T-helper 1 cell treated with Interleukin-12 subunit alpha and Interleukin-12 subunit beta and Interleukin-4 antibody, amounts not matched to agents 30 μg/mL and 1 μg/mL, for 36 hours (primary cell): ENCODE data around the gene ASPG.

ENCODE experiments used
- H3K27ac Mint-ChIP-seq: one replicate; pipeline ENCODE4 v1.8.0; 2021; ENCODE audit warnings: mild to moderate bottlenecking, mixed read lengths
- H3K27me3 Mint-ChIP-seq: one replicate; pipeline ENCODE4 v1.8.0; 2021; ENCODE audit warnings: low read depth, mixed read lengths
- H3K36me3 Mint-ChIP-seq: one replicate; pipeline ENCODE4 v1.8.0; 2021; ENCODE audit warnings: low read depth, mixed read lengths
- H3K4me1 Mint-ChIP-seq: one replicate; pipeline ENCODE4 v1.8.0; 2021; ENCODE audit warnings: low read depth, mixed read lengths
- H3K4me3 Mint-ChIP-seq: one replicate; pipeline ENCODE4 v1.8.0; 2021; ENCODE audit warnings: mild to moderate bottlenecking, moderate library complexity, mixed read lengths
- H3K9me3 Mint-ChIP-seq: one replicate; pipeline ENCODE4 v1.8.0; 2021; ENCODE audit warnings: mixed read lengths

Gene ASPG

GRCh38 chr14:104085032-104085888 is at the start of gene ASPG:
Gene ASPG (plus strand): TSS chr14:104085700. CDS start chr14:104085771, 71 bp downstream.
- H3K27ac Mint-ChIP-seq: no peak within 1 kb of the TSS
- no peaks in the 10 kb centered on the region for H3K36me3 Mint-ChIP-seq
- H3K27me3 Mint-ChIP-seq: peaks cover 10% of the 10 kb centered on the region
- H3K4me1 Mint-ChIP-seq: no peaks in the 10 kb centered on the region
- H3K4me3 Mint-ChIP-seq: no peak within 1 kb of the TSS
- no peaks in the 10 kb centered on the region for H3K9me3 Mint-ChIP-seq

- Mint-ChIP-seq H3K27ac (no peak overlapping the region), H3K4me3 (no peak overlapping the region), H3K4me1 (no peaks in the 10 kb centered on the region), H3K36me3 (no peaks in the 10 kb centered on the region), H3K27me3 (peaks cover 7% of the 10 kb centered on the region), H3K9me3 (no peaks in the 10 kb centered on the region)
These were observed 49.3 kb upstream of the ASPG start for GRCh38 chr14:104036212-104036611.

- H3K9me3 Mint-ChIP-seq: no peaks in the 10 kb centered on the region
- no peaks in the 10 kb centered on the region for H3K4me1 Mint-ChIP-seq
- H3K27me3 Mint-ChIP-seq: peaks cover 7% of the 10 kb centered on the region
- no peak overlapping the region for H3K27ac Mint-ChIP-seq
- H3K36me3 Mint-ChIP-seq: no peaks in the 10 kb centered on the region
- H3K4me3 Mint-ChIP-seq: no peak overlapping the region
These were observed 48.4 kb upstream of the ASPG start for GRCh38 chr14:104037074-104037473.

GRCh38 chr14:104037903-104038302 is 47.6 kb upstream of the ASPG start:
- Mint-ChIP-seq H3K36me3 (no peaks in the 10 kb centered on the region), H3K4me3 (no peak overlapping the region), H3K27ac (no peak overlapping the region), H3K27me3 (peaks cover 3% of the 10 kb centered on the region), H3K4me1 (no peaks in the 10 kb centered on the region), H3K9me3 (no peaks in the 10 kb centered on the region)

GRCh38 chr14:104039214-104039613 is 46.3 kb upstream of the ASPG start:
- H3K27me3 Mint-ChIP-seq: peaks cover 3% of the 10 kb centered on the region
- no peaks in the 10 kb centered on the region for H3K36me3 Mint-ChIP-seq
- H3K4me1 Mint-ChIP-seq: no peaks in the 10 kb centered on the region
- H3K9me3 Mint-ChIP-seq: no peaks in the 10 kb centered on the region
- no peak overlapping the region for H3K4me3 Mint-ChIP-seq
- no peak overlapping the region for H3K27ac Mint-ChIP-seq

- H3K4me3 Mint-ChIP-seq: no peak overlapping the region
- no peaks in the 10 kb centered on the region for H3K4me1 Mint-ChIP-seq
- H3K36me3 Mint-ChIP-seq: no peaks in the 10 kb centered on the region
- no peaks in the 10 kb centered on the region for H3K9me3 Mint-ChIP-seq
- H3K27ac Mint-ChIP-seq: no peak overlapping the region
- peaks cover 3% of the 10 kb centered on the region for H3K27me3 Mint-ChIP-seq
These were observed 45.0 kb upstream of the ASPG start for GRCh38 chr14:104040539-104040938.

- no peak overlapping the region for H3K4me3 Mint-ChIP-seq
- no peaks in the 10 kb centered on the region for H3K4me1 Mint-ChIP-seq
- no peaks in the 10 kb centered on the region for H3K36me3 Mint-ChIP-seq
- H3K27me3 Mint-ChIP-seq: peaks cover 3% of the 10 kb centered on the region
- no peaks in the 10 kb centered on the region for H3K9me3 Mint-ChIP-seq
- H3K27ac Mint-ChIP-seq: no peak overlapping the region
These were observed 43.9 kb upstream of the ASPG start for GRCh38 chr14:104041430-104042104.

GRCh38 chr14:104044016-104044415 is 41.5 kb upstream of the ASPG start:
- Mint-ChIP-seq H3K9me3 (no peaks in the 10 kb centered on the region), H3K27ac (no peak overlapping the region), H3K27me3 (peaks cover 9% of the 10 kb centered on the region), H3K4me1 (no peaks in the 10 kb centered on the region), H3K36me3 (no peaks in the 10 kb centered on the region), H3K4me3 (no peak overlapping the region)

- Mint-ChIP-seq H3K36me3 (no peaks in the 10 kb centered on the region), H3K9me3 (no peaks in the 10 kb centered on the region), H3K4me3 (no peak overlapping the region), H3K27ac (no peak overlapping the region), H3K27me3 (peaks cover 15% of the 10 kb centered on the region), H3K4me1 (no peaks in the 10 kb centered on the region)
These were observed 37.7 kb upstream of the ASPG start for GRCh38 chr14:104047761-104048160.

GRCh38 chr14:104048758-104049507 is 36.6 kb upstream of the ASPG start:
- Mint-ChIP-seq H3K27ac (no peak overlapping the region), H3K27me3 (peaks cover 15% of the 10 kb centered on the region), H3K4me3 (no peak overlapping the region), H3K9me3 (no peaks in the 10 kb centered on the region), H3K4me1 (no peaks in the 10 kb centered on the region), H3K36me3 (no peaks in the 10 kb centered on the region)

- Mint-ChIP-seq H3K4me3 (no peak overlapping the region), H3K4me1 (no peaks in the 10 kb centered on the region), H3K27ac (no peak overlapping the region), H3K27me3 (peaks cover 15% of the 10 kb centered on the region), H3K9me3 (no peaks in the 10 kb centered on the region), H3K36me3 (no peaks in the 10 kb centered on the region)
These were observed 35.8 kb upstream of the ASPG start for GRCh38 chr14:104049576-104050240.

GRCh38 chr14:104051092-104051813 is 34.2 kb upstream of the ASPG start:
- Mint-ChIP-seq H3K27ac (no peak overlapping the region), H3K4me3 (no peak overlapping the region), H3K4me1 (no peaks in the 10 kb centered on the region), H3K27me3 (peaks cover 20% of the 10 kb centered on the region), H3K36me3 (no peaks in the 10 kb centered on the region), H3K9me3 (no peaks in the 10 kb centered on the region)

GRCh38 chr14:104054222-104054905 is 31.1 kb upstream of the ASPG start:
- no peaks in the 10 kb centered on the region for H3K9me3 Mint-ChIP-seq
- no peaks in the 10 kb centered on the region for H3K36me3 Mint-ChIP-seq
- no peak overlapping the region for H3K4me3 Mint-ChIP-seq
- H3K4me1 Mint-ChIP-seq: no peaks in the 10 kb centered on the region
- no peak overlapping the region for H3K27ac Mint-ChIP-seq
- H3K27me3 Mint-ChIP-seq: peaks cover 30% of the 10 kb centered on the region
